Vagina (tissue), 2 donors: ENCODE measurements around the gene CTSD. TPM values are rescaled to one million over a fixed set of nuclear protein-coding genes. Genes with fewer than 3 reads are reported as not detected.

ENCODE experiments used
- DNase-seq, 2 donors: peaks; one replicate each; pipeline ENCODE4 v3.0.0-alpha.2; 2017; ENCODE audit errors: extremely low spot score in 2 of 2
- H3K27ac ChIP-seq: fragments of 200-600 bp; sonication (generic); one replicate; pipeline ENCODE4 v1.5.1; 2019
- H3K27me3 ChIP-seq: fragments of 200-600 bp; sonication (generic); one replicate; pipeline ENCODE4 v1.5.1; 2019
- H3K36me3 ChIP-seq, 2 donors: fragments of 200-600 bp; sonication (generic); one replicate each; pipeline ENCODE4 v1.5.1; 2017 to 2019
- H3K4me1 ChIP-seq: fragments of 200-600 bp; sonication (generic); one replicate; pipeline ENCODE4 v1.5.1; 2019
- H3K4me3 ChIP-seq, 2 donors: fragments of 200-600 bp; sonication (generic); 1 replicate in 1 of 2; 2 replicates in 1 of 2; pipeline ENCODE4 v1.5.1; 2016 to 2019
- H3K9me3 ChIP-seq: fragments of 200-600 bp; sonication (generic); one replicate; pipeline ENCODE4 v1.5.1; 2019
- POLR2A ChIP-seq, 2 donors: fragments of 450-650 bp; IDR thresholded peaks; one replicate each; pipeline ENCODE4 v1.6.1; 2017; ENCODE audit warnings: antibody characterized with exemption in 2 of 2, mild to moderate bottlenecking in 2 of 2, moderate library complexity in 2 of 2
- POLR2AphosphoS5 ChIP-seq, 2 donors: sonication (generic); formaldehyde crosslinking; IDR thresholded peaks; one replicate each; pipeline ENCODE4 v1.9.0; 2017; ENCODE audit warnings: antibody characterized with exemption in 2 of 2, mild to moderate bottlenecking in 2 of 2, low read depth in 1 of 2; ENCODE audit not compliant: insufficient read depth in 1 of 2
- intact Hi-C: fragments of 100-400 bp; cut with DNase I; formaldehyde crosslinking; loops from one replicate; pipeline ENCODE4 v1.15.1; 2023
- total RNA-seq: library from RNA; depleted of rRNA; stranded (reverse); fragments of >200 nt; gene quantifications from one replicate; pipeline ENCODE4 v1.2.3, GENCODE V29; 2016
- TF ChIP-seq, protein P1 (sequence below), 3 experiments: fragments of 450-650 bp in 2 of 3; fragments of 200-600 bp in 1 of 3; sonication (generic) in 1 of 3; IDR thresholded peaks; one replicate each; pipeline ENCODE4 v1.5.1; 2017 to 2019; ENCODE audit warnings: antibody characterized with exemption in 3 of 3, mild to moderate bottlenecking in 2 of 3, moderate library complexity in 2 of 3

CTSD gene
- total RNA-seq, 1 donor from 2014 or later: 508 TPM

- Histone ChIP-seq H3K9me3 (no peaks in the 10 kb centered on the region), H3K4me1 (no peaks in the 10 kb centered on the region), H3K27ac (no peak overlapping the region), H3K4me3 (no peak overlapping the region), H3K36me3 (no peaks in the 10 kb centered on the region), H3K27me3 (no peaks in the 10 kb centered on the region)
- DNase-seq: no peak
- TF ChIP-seq POLR2AphosphoS5 (IDR thresholded peaks at IDR 0.05; ENCODE audit: insufficient read depth in 1 of 2, low read depth in 1 of 2) (no peak), POLR2A (IDR thresholded peaks at IDR 0.05) (no peak)
- TF ChIP-seq, protein P1, sequence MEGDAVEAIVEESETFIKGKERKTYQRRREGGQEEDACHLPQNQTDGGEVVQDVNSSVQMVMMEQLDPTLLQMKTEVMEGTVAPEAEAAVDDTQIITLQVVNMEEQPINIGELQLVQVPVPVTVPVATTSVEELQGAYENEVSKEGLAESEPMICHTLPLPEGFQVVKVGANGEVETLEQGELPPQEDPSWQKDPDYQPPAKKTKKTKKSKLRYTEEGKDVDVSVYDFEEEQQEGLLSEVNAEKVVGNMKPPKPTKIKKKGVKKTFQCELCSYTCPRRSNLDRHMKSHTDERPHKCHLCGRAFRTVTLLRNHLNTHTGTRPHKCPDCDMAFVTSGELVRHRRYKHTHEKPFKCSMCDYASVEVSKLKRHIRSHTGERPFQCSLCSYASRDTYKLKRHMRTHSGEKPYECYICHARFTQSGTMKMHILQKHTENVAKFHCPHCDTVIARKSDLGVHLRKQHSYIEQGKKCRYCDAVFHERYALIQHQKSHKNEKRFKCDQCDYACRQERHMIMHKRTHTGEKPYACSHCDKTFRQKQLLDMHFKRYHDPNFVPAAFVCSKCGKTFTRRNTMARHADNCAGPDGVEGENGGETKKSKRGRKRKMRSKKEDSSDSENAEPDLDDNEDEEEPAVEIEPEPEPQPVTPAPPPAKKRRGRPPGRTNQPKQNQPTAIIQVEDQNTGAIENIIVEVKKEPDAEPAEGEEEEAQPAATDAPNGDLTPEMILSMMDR (IDR thresholded peaks at IDR 0.05): no peak
- intact Hi-C loops: no loop called here
Measured at GRCh38 chr11:1785749-1786413, 22.2 kb upstream of the CTSD start.

DNA sequence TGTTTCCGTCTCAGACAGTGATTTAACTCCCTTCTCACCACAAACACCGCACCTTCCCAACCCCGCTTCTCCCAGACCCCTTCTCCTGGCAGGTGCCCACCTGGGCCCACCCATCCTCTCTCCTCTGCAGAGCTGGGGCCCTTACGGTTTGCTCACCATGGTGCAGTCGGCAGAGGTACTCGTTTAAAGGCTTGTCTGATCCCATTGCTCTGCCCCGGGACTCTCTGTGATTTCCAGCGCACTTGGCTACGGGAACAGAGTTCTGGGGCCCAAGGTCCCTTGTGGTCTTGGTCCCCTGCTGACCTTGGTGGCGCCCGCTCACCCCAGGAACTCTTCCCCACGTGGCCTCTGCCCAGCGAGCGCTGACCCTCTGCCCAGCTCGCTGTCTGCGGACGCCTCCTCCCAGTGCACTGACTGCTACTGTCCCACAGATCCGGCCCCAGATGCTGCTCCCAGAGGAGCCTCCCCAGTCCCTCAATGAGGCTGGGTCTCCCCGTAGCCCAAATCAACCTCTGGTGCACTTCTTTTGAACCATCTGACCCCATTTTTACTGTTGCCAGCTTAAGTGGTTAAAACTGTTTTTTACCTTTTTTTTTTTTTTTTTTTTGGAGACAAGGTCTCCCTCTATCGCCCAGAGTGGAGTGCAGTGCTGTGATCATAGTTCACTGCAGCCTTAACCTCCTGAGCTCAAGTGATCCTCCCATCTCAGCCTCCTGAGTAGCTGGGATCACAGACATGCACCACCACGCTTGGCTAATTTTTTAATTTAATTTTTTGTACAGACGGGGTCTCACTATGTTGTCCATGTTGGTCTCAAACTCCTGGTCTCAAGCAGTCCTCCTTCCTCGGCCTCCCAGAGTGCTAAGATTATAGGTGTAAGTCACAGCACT lies 21.3 kb upstream of the CTSD start:
- intact Hi-C loops: no loop called here
- no peaks in the 10 kb centered on the region for H3K4me1 ChIP-seq

GRCh38 chr11:1783725-1784529 lies 20.2 kb upstream of the CTSD start:
- DNase-seq: peak in 1 of 2 donors; percentile 85
- H3K4me3 ChIP-seq: no peak overlapping the region
- intact Hi-C loops: no loop called here
- H3K27ac ChIP-seq: no peak overlapping the region
- TF ChIP-seq POLR2A (IDR thresholded peaks at IDR 0.05) (no peak), POLR2AphosphoS5 (IDR thresholded peaks at IDR 0.05; ENCODE audit: insufficient read depth in 1 of 2, low read depth in 1 of 2) (no peak)
- TF ChIP-seq, protein P1 (IDR thresholded peaks at IDR 0.05): no peak
- no peaks in the 10 kb centered on the region for H3K4me1 ChIP-seq
- no peaks in the 10 kb centered on the region for H3K36me3 ChIP-seq
- no peaks in the 10 kb centered on the region for H3K9me3 ChIP-seq
- H3K27me3 ChIP-seq: no peaks in the 10 kb centered on the region

More for the DNA sequence above, 21.3 kb upstream of the CTSD start:
- Histone ChIP-seq H3K36me3 (no peaks in the 10 kb centered on the region), H3K27me3 (no peaks in the 10 kb centered on the region), H3K27ac (no peak overlapping the region), H3K4me3 (no peak overlapping the region), H3K9me3 (no peaks in the 10 kb centered on the region)
- no peak for TF ChIP-seq POLR2A (IDR thresholded peaks at IDR 0.05)
- TF ChIP-seq, protein P1 (IDR thresholded peaks at IDR 0.05): no peak
- TF ChIP-seq POLR2AphosphoS5 (IDR thresholded peaks at IDR 0.05; ENCODE audit: insufficient read depth in 1 of 2, low read depth in 1 of 2): no peak
- no peak for DNase-seq

DNA sequence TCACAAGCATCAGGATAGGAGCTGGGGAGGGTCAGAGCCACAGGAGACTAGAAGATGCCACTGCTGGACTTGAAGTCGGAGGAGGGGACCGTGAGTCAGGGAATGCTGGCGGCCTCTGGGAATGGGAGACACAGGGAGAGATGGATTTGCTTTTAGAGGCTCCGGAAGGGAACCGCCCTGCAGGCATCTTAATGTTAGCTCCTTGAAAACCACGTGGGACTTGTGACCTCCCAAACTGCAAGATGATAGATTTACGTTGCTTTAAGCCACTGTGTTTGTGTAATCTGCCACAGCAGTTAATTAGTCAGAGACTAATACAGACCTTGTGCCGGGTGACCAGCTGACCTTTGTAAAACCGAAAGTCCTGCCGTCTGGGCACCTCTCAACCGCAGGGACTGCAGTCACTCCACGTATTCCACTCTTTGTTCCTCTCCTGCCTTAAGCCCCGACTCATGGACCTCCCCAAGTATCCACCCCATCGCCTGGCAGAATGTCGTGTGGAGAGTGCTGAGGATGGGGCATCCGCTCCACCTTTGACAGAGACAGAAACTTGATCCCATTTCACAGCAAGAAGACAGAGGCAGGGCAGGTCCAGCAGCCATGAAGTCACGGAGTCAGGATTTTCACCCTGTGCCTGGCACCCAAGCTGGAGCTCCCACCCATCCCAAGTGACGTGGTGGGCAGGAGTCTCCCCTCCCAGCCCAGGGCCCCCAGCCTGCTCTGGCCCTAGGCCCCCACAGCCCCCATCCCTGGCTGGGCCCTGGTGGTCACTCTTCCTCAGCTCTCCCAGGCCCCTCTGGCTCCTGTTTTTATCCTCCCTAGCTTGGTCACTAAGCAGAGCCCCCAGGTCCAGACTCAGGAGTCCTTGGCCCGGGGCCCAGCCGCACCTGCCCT lies 19.4 kb upstream of the CTSD start:
- intact Hi-C loops: no loop called here
- Histone ChIP-seq H3K4me3 (no peak overlapping the region), H3K27me3 (no peaks in the 10 kb centered on the region), H3K4me1 (no peaks in the 10 kb centered on the region), H3K9me3 (no peaks in the 10 kb centered on the region), H3K36me3 (no peaks in the 10 kb centered on the region), H3K27ac (no peak overlapping the region)
- DNase-seq: no peak
- no peak for TF ChIP-seq POLR2A (IDR thresholded peaks at IDR 0.05)
- no peak for TF ChIP-seq POLR2AphosphoS5 (IDR thresholded peaks at IDR 0.05; ENCODE audit: insufficient read depth in 1 of 2, low read depth in 1 of 2)
- TF ChIP-seq, protein P1 (IDR thresholded peaks at IDR 0.05): no peak
